ENCODE data around the gene DEFB116.

The DEFB116 gene

DNA sequence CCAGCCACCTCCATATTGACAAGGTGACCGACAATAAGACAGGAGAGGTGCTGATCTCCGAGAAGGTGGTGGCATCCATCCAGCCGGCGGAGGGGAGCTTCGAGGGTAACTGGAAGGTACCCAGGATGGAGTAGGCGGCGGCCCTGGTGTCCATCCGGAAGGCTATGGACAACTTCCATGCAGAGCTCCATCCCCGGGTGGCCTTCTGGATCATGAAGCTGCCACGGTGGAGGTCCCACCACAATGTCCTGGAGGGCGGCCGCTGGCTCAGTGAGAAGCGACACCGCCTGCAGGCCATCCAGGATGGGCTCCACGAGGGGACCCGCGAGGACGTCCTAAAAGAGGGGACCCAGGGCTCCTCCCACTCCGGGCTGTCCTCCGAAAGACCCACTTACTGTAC, 33.9 kb downstream of the DEFB116 start:
- TF ChIP-seq CTCF (IDR thresholded peaks at IDR 0.05; ENCODE audit: control insufficient read depth, extremely low read depth, insufficient read depth): no peak
- DNase-seq (ENCODE audit: low read depth): no peak
- no peak overlapping the region for H3K4me3 ChIP-seq (ENCODE audit: low read depth, low read length)

DNA sequence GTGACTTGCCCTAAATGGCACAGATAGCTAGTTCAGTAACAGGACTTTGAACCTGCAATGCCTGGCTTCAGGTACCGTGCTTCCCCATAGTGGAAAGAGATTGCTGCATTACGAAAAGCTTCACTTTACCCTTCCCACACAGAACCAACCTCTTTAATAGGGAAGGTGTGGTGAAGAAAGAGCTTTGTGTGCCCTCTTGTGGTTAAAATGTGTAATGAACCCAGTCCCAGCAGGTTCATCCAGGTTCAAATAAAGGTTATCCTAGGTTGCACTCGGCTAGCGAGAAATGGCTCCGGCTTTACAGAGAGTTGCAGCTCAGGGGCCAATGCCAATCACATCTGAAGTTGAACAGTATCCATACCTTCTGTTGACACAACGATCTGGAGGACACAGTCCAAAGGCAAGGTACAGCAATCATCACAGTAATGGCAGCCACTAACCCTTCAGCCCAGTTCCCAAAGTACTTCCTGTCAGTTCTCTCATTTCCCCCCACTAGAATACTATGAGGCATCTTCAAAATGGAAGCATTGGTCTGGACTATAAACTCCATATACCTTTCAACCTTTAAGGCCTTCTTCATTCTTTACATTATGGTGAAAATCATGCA, 48.0 kb downstream of the DEFB116 start:
- H3K4me3 ChIP-seq (ENCODE audit: low read depth, low read length): no peak overlapping the region
- DNase-seq (ENCODE audit: low read depth): peak; percentile 13
- TF ChIP-seq CTCF (IDR thresholded peaks at IDR 0.05; ENCODE audit: control insufficient read depth, extremely low read depth, insufficient read depth): peak; percentile 78

GRCh38 chr20:31257364-31257763, 51.0 kb downstream of the DEFB116 start, which contains the start of gene DEFB115:
Gene DEFB115 (plus strand): TSS chr20:31257664. CDS start chr20:31257664, 0 bp downstream.
- no peak for DNase-seq (ENCODE audit: low read depth)
- TF ChIP-seq CTCF (IDR thresholded peaks at IDR 0.05; ENCODE audit: control insufficient read depth, extremely low read depth, insufficient read depth): no peak
- no peak within 1 kb of the TSS for H3K4me3 ChIP-seq (ENCODE audit: low read depth, low read length)

- TF ChIP-seq CTCF (IDR thresholded peaks at IDR 0.05; ENCODE audit: control insufficient read depth, extremely low read depth, insufficient read depth): no peak
- DNase-seq (ENCODE audit: low read depth): no peak
- no peak overlapping the region for H3K4me3 ChIP-seq (ENCODE audit: low read depth, low read length)
Observed at GRCh38 chr20:31256959-31257358, 51.4 kb downstream of the DEFB116 start.

Data from LNCaP clone FGC (cell line).